Hepatocyte (in vitro differentiated cells): ENCODE data around the gene OLIG1. TPM values are rescaled to one million over a fixed set of nuclear protein-coding genes. Genes with fewer than 3 reads are reported as not detected.

Source experiments
- DNase-seq: peaks from one replicate; pipeline ENCODE4 v3.0.0-alpha.2; 2016; ENCODE audit warnings: low spot score
- H2AFZ ChIP-seq: fragments of 200-600 bp; sonication (generic); 2 replicates; pipeline ENCODE4 v1.6.0; 2016; ENCODE audit warnings: antibody characterized with exemption, mild to moderate bottlenecking
- H3K27ac ChIP-seq: fragments of 200-600 bp; sonication (generic); 2 replicates; pipeline ENCODE4 v1.5.1; 2016; ENCODE audit warnings: mild to moderate bottlenecking
- H3K27me3 ChIP-seq: fragments of 200-600 bp; sonication (generic); 2 replicates; pipeline ENCODE4 v1.6.1; 2016
- H3K36me3 ChIP-seq: fragments of 200-600 bp; sonication (generic); replicated peaks from 2 replicates; pipeline ENCODE4 v1.5.1; 2016; ENCODE audit warnings: low read depth; ENCODE audit not compliant: insufficient read depth
- H3K4me1 ChIP-seq: fragments of 200-600 bp; sonication (generic); 2 replicates; pipeline ENCODE4 v1.5.1; 2016; ENCODE audit warnings: mild to moderate bottlenecking, moderate library complexity; ENCODE audit not compliant: insufficient read depth
- H3K4me2 ChIP-seq: fragments of 200-600 bp; sonication (generic); 2 replicates; pipeline ENCODE4 v1.6.0; 2016
- H3K4me3 ChIP-seq: fragments of 200-600 bp; sonication (generic); 2 replicates; pipeline ENCODE4 v1.5.1; 2016; ENCODE audit warnings: mild to moderate bottlenecking
- H3K79me2 ChIP-seq: fragments of 200-600 bp; sonication (generic); 2 replicates; pipeline ENCODE4 v1.6.0; 2017; ENCODE audit warnings: mild to moderate bottlenecking
- H3K9me2 ChIP-seq: fragments of 200-600 bp; sonication (generic); replicated peaks from 2 replicates; pipeline ENCODE4 v1.6.0; 2017; ENCODE audit warnings: mild to moderate bottlenecking; ENCODE audit not compliant: insufficient read depth
- H3K9me3 ChIP-seq: fragments of 200-600 bp; sonication (generic); 2 replicates; pipeline ENCODE4 v1.5.1; 2016; ENCODE audit warnings: low read depth, mild to moderate bottlenecking
- H4K20me1 ChIP-seq: fragments of 200-600 bp; sonication (generic); 2 replicates; pipeline ENCODE4 v1.6.0; 2016; ENCODE audit warnings: mild to moderate bottlenecking; ENCODE audit not compliant: insufficient read depth, poor library complexity, severe bottlenecking
- EZH2 ChIP-seq: fragments of 200-600 bp; sonication (generic); IDR thresholded peaks from 2 replicates; pipeline ENCODE4 v1.6.1; 2016; ENCODE audit warnings: antibody characterized with exemption, mild to moderate bottlenecking, borderline replicate concordance
- EZH2phosphoT487 ChIP-seq: fragments of 200-600 bp; sonication (generic); IDR thresholded peaks from one replicate; pipeline ENCODE4 v1.6.1; 2018; ENCODE audit warnings: antibody characterized with exemption, mild to moderate bottlenecking, low read depth, moderate library complexity; ENCODE audit not compliant: unreplicated experiment, severe bottlenecking
- WGBS: methylation state at CpG from one replicate; pipeline ENCODE4 v1.1.6; 2016; ENCODE audit warnings: low lambda C conversion rate; ENCODE audit errors: missing lambda C conversion rate; 5-methylcytosine and 5-hydroxymethylcytosine counted together
- polyA plus RNA-seq: library from polyadenylated mRNA; unstranded; fragments of >200 nt; fragmentation: Nextera tagmentation; extraction: Ambion mirVana; gene quantifications from 2 replicates; pipeline ENCODE4 v1.2.1, GENCODE V29; 2016
- total RNA-seq: library from RNA; depleted of rRNA; stranded (reverse); fragments of >200 nt; gene quantifications from 2 replicates; pipeline ENCODE4 v1.2.3, GENCODE V29; 2014
- TF ChIP-seq, protein P1 (sequence below): fragments of 200-600 bp; sonication (generic); IDR thresholded peaks from 2 replicates; pipeline ENCODE4 v1.5.1; 2016; ENCODE audit warnings: antibody characterized with exemption, mild to moderate bottlenecking; ENCODE audit not compliant: poor library complexity

Gene OLIG1
- total and polyA plus RNA-seq, 2 experiments from 2014 or later = not detected

DNA sequence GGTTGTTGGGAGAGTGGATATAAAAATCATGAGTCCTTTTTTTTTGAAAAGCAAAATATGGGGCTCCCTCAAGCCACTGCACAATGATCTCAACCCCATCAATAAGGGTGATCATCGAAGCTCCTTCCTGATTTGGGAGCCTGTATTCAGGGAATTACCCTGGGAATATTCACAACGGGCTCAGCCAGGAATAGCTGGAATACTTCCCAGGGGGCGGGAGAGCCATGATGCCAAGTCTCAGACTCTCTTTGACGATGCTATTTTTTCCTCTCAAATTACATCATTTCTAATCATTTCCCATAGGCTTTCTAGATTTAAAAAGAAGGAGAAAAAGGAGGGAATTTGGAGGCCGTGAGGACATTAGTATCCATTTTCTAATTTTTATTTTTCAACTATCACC, 18.4 kb downstream of the OLIG1 start:
- H4K20me1 ChIP-seq = no peaks in the 10 kb centered on the region
- H3K4me2 ChIP-seq = no peak overlapping the region
- no peak overlapping the region for H3K4me3 ChIP-seq
- 76% methylated on average over 5 of the region's 5 CpGs for WGBS
- no peaks in the 10 kb centered on the region for H3K36me3 ChIP-seq
- TF ChIP-seq EZH2phosphoT487 = no peak
- TF ChIP-seq, protein P1, sequence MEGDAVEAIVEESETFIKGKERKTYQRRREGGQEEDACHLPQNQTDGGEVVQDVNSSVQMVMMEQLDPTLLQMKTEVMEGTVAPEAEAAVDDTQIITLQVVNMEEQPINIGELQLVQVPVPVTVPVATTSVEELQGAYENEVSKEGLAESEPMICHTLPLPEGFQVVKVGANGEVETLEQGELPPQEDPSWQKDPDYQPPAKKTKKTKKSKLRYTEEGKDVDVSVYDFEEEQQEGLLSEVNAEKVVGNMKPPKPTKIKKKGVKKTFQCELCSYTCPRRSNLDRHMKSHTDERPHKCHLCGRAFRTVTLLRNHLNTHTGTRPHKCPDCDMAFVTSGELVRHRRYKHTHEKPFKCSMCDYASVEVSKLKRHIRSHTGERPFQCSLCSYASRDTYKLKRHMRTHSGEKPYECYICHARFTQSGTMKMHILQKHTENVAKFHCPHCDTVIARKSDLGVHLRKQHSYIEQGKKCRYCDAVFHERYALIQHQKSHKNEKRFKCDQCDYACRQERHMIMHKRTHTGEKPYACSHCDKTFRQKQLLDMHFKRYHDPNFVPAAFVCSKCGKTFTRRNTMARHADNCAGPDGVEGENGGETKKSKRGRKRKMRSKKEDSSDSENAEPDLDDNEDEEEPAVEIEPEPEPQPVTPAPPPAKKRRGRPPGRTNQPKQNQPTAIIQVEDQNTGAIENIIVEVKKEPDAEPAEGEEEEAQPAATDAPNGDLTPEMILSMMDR = no peak
- TF ChIP-seq EZH2 = no peak
- DNase-seq = no peak
- H3K27ac ChIP-seq = no peak overlapping the region
- no peaks in the 10 kb centered on the region for H3K9me2 ChIP-seq
- no peaks in the 10 kb centered on the region for H3K79me2 ChIP-seq
- H3K27me3 ChIP-seq = peaks cover 10% of the 10 kb centered on the region
- no peaks in the 10 kb centered on the region for H3K4me1 ChIP-seq
- H2AFZ ChIP-seq = no peak overlapping the region
- H3K9me3 ChIP-seq = no peaks in the 10 kb centered on the region

DNA sequence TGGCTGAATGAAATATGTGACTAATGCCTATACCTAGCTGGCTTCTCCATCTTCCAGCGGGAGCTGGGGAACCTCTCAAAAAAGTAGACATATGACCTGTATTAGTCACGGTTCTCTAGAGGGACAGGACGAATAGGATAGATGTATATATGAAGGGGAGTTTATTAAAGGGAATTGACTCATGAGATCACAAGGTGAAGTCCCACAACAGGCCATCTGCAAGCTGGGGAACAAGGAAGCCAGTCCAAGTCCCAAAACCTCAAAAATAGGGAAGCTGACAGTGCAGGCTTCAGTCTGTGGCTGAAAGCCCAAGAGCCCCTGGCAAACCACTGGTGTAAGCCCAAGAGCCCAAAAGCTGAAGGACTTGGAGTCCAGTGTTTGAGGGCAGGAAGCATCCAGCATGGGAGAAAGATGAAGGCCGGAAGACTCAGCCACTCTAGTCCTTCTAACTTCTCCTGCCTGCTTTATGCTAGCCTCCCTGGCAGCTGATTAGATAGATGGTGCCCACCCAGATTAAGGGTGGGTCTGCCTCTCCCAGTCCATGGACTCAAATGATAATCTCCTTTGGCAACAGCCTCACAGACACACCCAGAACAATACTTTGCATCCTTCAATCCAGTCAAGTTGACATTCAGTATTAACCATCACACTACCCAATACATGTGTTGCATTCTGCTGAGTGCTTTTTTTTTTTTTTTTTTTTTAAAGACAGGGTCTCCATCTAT, 19.6 kb downstream of the OLIG1 start:
- peaks cover 10% of the 10 kb centered on the region for H3K27me3 ChIP-seq
- no peaks in the 10 kb centered on the region for H3K9me3 ChIP-seq
- H3K4me1 ChIP-seq = no peaks in the 10 kb centered on the region
- no peak overlapping the region for H3K4me2 ChIP-seq
- H2AFZ ChIP-seq = no peak overlapping the region
- H3K27ac ChIP-seq = no peak overlapping the region
- H3K9me2 ChIP-seq = no peaks in the 10 kb centered on the region
- no peak for TF ChIP-seq EZH2
- TF ChIP-seq, protein P1 = no peak
- TF ChIP-seq EZH2phosphoT487 = no peak
- H4K20me1 ChIP-seq = no peaks in the 10 kb centered on the region
- H3K4me3 ChIP-seq = no peak overlapping the region
- no peaks in the 10 kb centered on the region for H3K36me3 ChIP-seq
- 83% methylated on average over 4 of the region's 4 CpGs for WGBS
- no peak for DNase-seq
- H3K79me2 ChIP-seq = no peaks in the 10 kb centered on the region

DNA sequence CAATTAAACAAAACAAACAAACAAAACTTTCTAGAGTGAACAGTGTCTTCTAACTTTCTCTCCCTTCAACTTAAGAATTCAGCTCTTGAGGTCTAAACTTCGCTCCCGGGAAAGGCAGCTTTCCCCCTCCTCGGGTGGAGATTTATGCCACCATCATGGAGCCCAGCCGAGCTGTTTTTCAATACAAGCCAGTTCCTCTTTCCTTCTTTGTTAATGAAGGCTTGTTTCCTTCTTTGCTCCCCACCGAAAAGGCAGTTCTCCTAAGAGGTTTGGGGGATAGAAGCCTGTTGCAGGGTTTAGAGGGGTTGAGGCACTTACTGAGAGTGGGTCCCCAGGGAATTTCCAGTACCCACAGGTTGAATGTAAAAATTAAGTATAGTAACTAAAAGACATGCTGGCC, 26.5 kb downstream of the OLIG1 start:
- no peak overlapping the region for H3K27ac ChIP-seq
- no peaks in the 10 kb centered on the region for H3K9me2 ChIP-seq
- no peak overlapping the region for H3K4me2 ChIP-seq
- TF ChIP-seq, protein P1 = no peak
- TF ChIP-seq EZH2phosphoT487 = no peak
- TF ChIP-seq EZH2 = no peak
- peaks cover 12% of the 10 kb centered on the region for H3K27me3 ChIP-seq
- no peaks in the 10 kb centered on the region for H3K79me2 ChIP-seq
- H3K4me1 ChIP-seq = no peaks in the 10 kb centered on the region
- no peak for DNase-seq
- WGBS = 45% methylated on average over 5 of the region's 5 CpGs
- H3K36me3 ChIP-seq = no peaks in the 10 kb centered on the region
- H4K20me1 ChIP-seq = no peaks in the 10 kb centered on the region
- H3K9me3 ChIP-seq = no peaks in the 10 kb centered on the region
- H3K4me3 ChIP-seq = no peak overlapping the region
- no peak overlapping the region for H2AFZ ChIP-seq
